Panc1 (cell line): Measurements from ENCODE around the gene OAS3. TPM values are rescaled to one million over a fixed set of nuclear protein-coding genes. Genes with fewer than 3 reads are reported as not detected.

ENCODE experiments used
- ATAC-seq: fragments of 200-7000 bp; cut with Tn5 transposase; 2 replicates; pipeline ENCODE4 v1.9.1; 2020; ENCODE audit warnings: mild to moderate bottlenecking, moderate library complexity
- BruUV-seq: library from RNA; stranded (reverse); fragments of 400-500 nt; replicated peaks from 2 replicates; lab custom pipeline; 2021; lab: Mats Ljungman, UMichigan
- CTCF ChIA-PET: fragments of 300-600 bp; sonication (Branson Sonifier 250); formaldehyde crosslinking; loops from one replicate; lab custom pipeline; 2022; ENCODE audit warnings: antibody characterized with exemption; lab: Charles Lee
- POLR2A ChIA-PET: fragments of 300-600 bp; sonication (Branson Sonifier 250); formaldehyde crosslinking; loops from one replicate; lab custom pipeline; 2022; ENCODE audit warnings: antibody characterized with exemption; lab: Charles Lee
- DNase-seq: peaks from one replicate; pipeline ENCODE4 v3.0.0-alpha.2; 2010; ENCODE audit warnings: low read depth, low spot score
- H3K27ac ChIP-seq: 2 replicates; pipeline ENCODE4 v1.5.1; 2011; ENCODE audit warnings: mild to moderate bottlenecking, low read length, inconsistent platforms
- H3K27me3 ChIP-seq: fragments of 200-500 bp; sonication (Bioruptor generic); 2 replicates; pipeline ENCODE4 v1.6.0; 2014; ENCODE audit warnings: low read length, inconsistent platforms; ENCODE audit not compliant: control insufficient read depth, insufficient read depth
- H3K36me3 ChIP-seq: fragments of 200-500 bp; sonication (Bioruptor generic); 2 replicates; pipeline ENCODE4 v1.5.1; 2014; ENCODE audit warnings: inconsistent platforms, mild to moderate bottlenecking, low read length, moderate library complexity; ENCODE audit not compliant: control insufficient read depth, insufficient read depth
- H3K4me1 ChIP-seq: 2 replicates; pipeline ENCODE4 v1.5.1; 2011; ENCODE audit warnings: inconsistent platforms, mild to moderate bottlenecking, low read length, moderate library complexity; ENCODE audit not compliant: control insufficient read depth, insufficient read depth
- H3K4me3 ChIP-seq, 2 experiments: 2 replicates each; pipeline ENCODE4 v1.5.1; 2011 to 2012; ENCODE audit warnings: low read depth in 2 of 2, low read length in 2 of 2, mild to moderate bottlenecking in 2 of 2, inconsistent platforms in 1 of 2, moderate library complexity in 1 of 2
- H3K9me3 ChIP-seq: fragments of 200-500 bp; sonication (Bioruptor generic); 2 replicates; pipeline ENCODE4 v1.5.1; 2014; ENCODE audit warnings: low read depth, mild to moderate bottlenecking, inconsistent platforms, low read length, moderate library complexity; ENCODE audit not compliant: control insufficient read depth, insufficient read depth
- CTCF ChIP-seq: fragments of 450-650 bp; IDR thresholded peaks from 2 replicates; pipeline ENCODE4 v1.5.1; 2017; ENCODE audit warnings: mild to moderate bottlenecking
- POLR2AphosphoS5 ChIP-seq: IDR thresholded peaks from 2 replicates; pipeline ENCODE4 v1.6.1; 2012; ENCODE audit warnings: mild to moderate bottlenecking, low read depth, low read length, moderate library complexity
- REST ChIP-seq, 2 experiments: IDR thresholded peaks; 2 replicates each; pipeline ENCODE4 v1.6.1; 2011 to 2012; ENCODE audit warnings: low read depth in 2 of 2, control low read depth in 1 of 2, low read length in 1 of 2, mild to moderate bottlenecking in 1 of 2, moderate library complexity in 1 of 2; ENCODE audit not compliant: insufficient read depth in 1 of 2
- SIN3A ChIP-seq: IDR thresholded peaks from 2 replicates; pipeline ENCODE4 v1.6.1; 2012; ENCODE audit warnings: low read depth, mild to moderate bottlenecking, low read length, moderate library complexity, borderline replicate concordance; ENCODE audit not compliant: insufficient read depth
- TCF7L2 ChIP-seq: IDR thresholded peaks from 2 replicates; pipeline ENCODE4 v1.6.1; 2011; ENCODE audit warnings: mild to moderate bottlenecking, low read depth, low read length, inconsistent platforms
- in situ Hi-C: cut with HindIII; loops from 2 replicates; pipeline ENCODE4 v1.10.0; 2016; ENCODE audit warnings: low sequenced_read_pairs, low pct_unique_long_range_greater_than_20kb
- intact Hi-C: fragments of 100-400 bp; cut with micrococcal nuclease; formaldehyde crosslinking; loops from one replicate; pipeline ENCODE4 v1.10.0; 2022; ENCODE audit not compliant: unreplicated experiment
- total RNA-seq: library from RNA; stranded (reverse); gene quantifications from one replicate; pipeline ENCODE4 v1.2.1, GENCODE V29; 2021; ENCODE audit not compliant: unreplicated experiment

Gene OAS3
- total RNA-seq, 1 experiment from 2014 or later = 33.3 TPM

GRCh38 chr12:112905451-112906089 lies 32.7 kb upstream of the OAS3 start:
- no peak overlapping the region for H3K27ac ChIP-seq
- TF ChIP-seq SIN3A (no peak), POLR2AphosphoS5 (no peak), REST (IDR thresholded peaks at IDR 0.05; ENCODE audit: insufficient read depth in 1 of 2, low read depth in 2 of 2, low read length in 1 of 2) (no peak), TCF7L2 (no peak), CTCF (no peak)
- no peak overlapping the region for H3K4me3 ChIP-seq
- intact Hi-C loops (no loop called here), in situ Hi-C loops (no loop called here)
- ChIA-PET POLR2A (interaction anchor here (0.9 kb wide), 1 partner anchor 14 kb away, joined by 4 read pairs; no protein-coding TSS in a partner anchor), CTCF (interaction anchor here (0.6 kb wide), 1 partner anchor 130 kb away, joined by 3 read pairs; no protein-coding TSS in a partner anchor)
- ATAC-seq = no peak; the same call in 1 of the 2 replicates
- no peak for DNase-seq
- no peaks in the 10 kb centered on the region; the same call in 1 of the 2 replicates for H3K4me1 ChIP-seq
- H3K27me3 ChIP-seq = no peaks in the 10 kb centered on the region; the same call in 1 of the 2 replicates
- no TSS peak for BruUV-seq
- no peaks in the 10 kb centered on the region for H3K9me3 ChIP-seq
- no peaks in the 10 kb centered on the region for H3K36me3 ChIP-seq

- Histone ChIP-seq H3K27me3 (no peaks in the 10 kb centered on the region; the same call in 1 of the 2 replicates), H3K4me3 (peak within 1 kb of the TSS; percentile 29 to 45), H3K27ac (0 out of 2 replicates have a peak within 1 kb of the TSS, but pooled peaks have one; percentile 30), H3K36me3 (no peaks in the 10 kb centered on the region), H3K4me1 (no peaks in the 10 kb centered on the region; the same call in 1 of the 2 replicates), H3K9me3 (no peaks in the 10 kb centered on the region)
- ChIA-PET CTCF (interaction anchor here (1.1 kb wide), 1 partner anchor 86 kb away, joined by 3 read pairs; no protein-coding TSS in a partner anchor), POLR2A (no interaction called here)
- ATAC-seq (peak; percentile 84), DNase-seq (no peak)
- in situ Hi-C loops = no loop called here
- no TSS peak for BruUV-seq
- no peak for TF ChIP-seq CTCF
- no peak for TF ChIP-seq TCF7L2
- TF ChIP-seq REST (IDR thresholded peaks at IDR 0.05; ENCODE audit: insufficient read depth in 1 of 2, low read depth in 2 of 2, low read length in 1 of 2) = no peak
- no peak for TF ChIP-seq SIN3A
- no peak for TF ChIP-seq POLR2AphosphoS5
- intact Hi-C loops = no loop called here
Observed at GRCh38 chr12:112906712-112907414, 31.4 kb upstream of the OAS3 start, which contains the start of gene OAS1. Gene OAS1 (plus strand): TSS chr12:112906962. CDS start chr12:112907040, 78 bp downstream.
